Measurements from ENCODE around the gene ASCC1. TPM values are rescaled to one million over a fixed set of nuclear protein-coding genes. Genes with fewer than 3 reads are reported as not detected.
A peak's percentile ranks its signal among the peaks of the same experiment; 100 is the strongest.

ASCC1 gene
- total and polyA plus RNA-seq, 2 donors (not counting 1 experiment from before 2014, with no cell fraction given): 17.9 to 28.1 TPM

DNA sequence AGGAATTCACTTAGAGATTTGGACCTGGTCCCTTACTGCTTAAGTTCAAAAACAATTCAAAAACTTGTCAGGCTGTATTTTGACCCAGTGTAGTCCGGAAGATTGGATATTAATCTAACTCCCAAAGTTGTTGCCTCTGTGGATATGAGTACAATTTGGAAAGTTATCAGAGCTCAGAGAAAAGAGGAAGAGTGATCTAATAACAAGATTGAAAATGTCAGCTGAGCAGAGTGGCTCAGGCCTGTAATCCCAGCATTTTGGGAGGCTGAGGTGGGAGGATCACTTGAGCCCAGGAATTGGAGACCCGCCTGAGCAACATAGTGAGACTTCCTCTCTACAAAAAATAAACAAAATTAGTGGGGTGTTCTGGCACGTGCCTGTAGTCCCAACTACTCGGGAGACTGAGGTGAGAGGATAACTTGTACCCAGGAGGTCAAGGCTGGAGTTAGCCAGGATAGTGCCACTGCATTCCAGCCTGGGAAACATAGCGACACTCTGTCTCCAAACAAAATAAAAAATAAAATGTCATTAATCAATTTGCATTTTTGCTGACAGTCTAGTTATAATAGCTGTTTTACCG is 3.2 kb upstream of the ASCC1 start:
- H3K4me3 ChIP-seq (ENCODE audit: control extremely low read depth in 1 of 5, extremely low read depth in 1 of 5, insufficient read depth in 1 of 5, low read depth in 2 of 5, low read length in 4 of 5): peak overlapping the region in 3 of 5 experiments; percentile 20 to 52 (median 41)
- POLR2A ChIA-PET: interaction anchor here (1.2 to 3.4 kb wide), 6 partner anchors 42 to 112 kb away, joined by 3 to 25 read pairs (median 5); partner anchors contain the start of gene DDIT4
- Mint-ChIP-seq H3K27me3 (no peaks in the 10 kb centered on the region), H3K4me1 (peaks cover 62% of the 10 kb centered on the region), H3K27ac (peak overlapping the region; percentile 85), H3K4me3 (peak overlapping the region; percentile 79), H3K9me3 (ENCODE audit: insufficient read depth) (no peaks in the 10 kb centered on the region)
- H3K36me3 ChIP-seq (replicated peaks in 1 of 2; ENCODE audit: control extremely low read depth in 1 of 2, control insufficient read depth in 1 of 2, extremely low read depth in 1 of 2, insufficient read depth in 2 of 2, low read length in 1 of 2): peaks cover 0 to 23% of the 10 kb centered on the region in 2 experiments
- DNase-seq (peak; percentile 28), ATAC-seq (ENCODE audit: low read depth) (no peak)
- peak overlapping the region; percentile 53 for H3K9ac ChIP-seq (ENCODE audit: low read length)
- no peaks in the 10 kb centered on the region for H3K27me3 ChIP-seq (replicated peaks in 1 of 4; ENCODE audit: control extremely low read depth in 1 of 4, control insufficient read depth in 3 of 4, insufficient read depth in 4 of 4, low read length in 3 of 4)
- H3K4me1 ChIP-seq (ENCODE audit: control insufficient read depth in 2 of 2, insufficient read depth in 2 of 2, low read length in 2 of 2): peaks cover 56 to 74% of the 10 kb centered on the region in 2 donors
- H4K20me1 ChIP-seq (ENCODE audit: control insufficient read depth, insufficient read depth, low read length, poor library complexity, severe bottlenecking): peaks cover 23% of the 10 kb centered on the region
- peaks cover 86% of the 10 kb centered on the region for H3K79me2 ChIP-seq (ENCODE audit: control insufficient read depth, insufficient read depth, low read length)
- intact Hi-C loops (cut with micrococcal nuclease): loop anchor here (5.0 kb wide), 4 partner anchors 43 to 473 kb away; partner anchors contain the start of genes MCU and MICU1
- H3K27ac ChIP-seq (ENCODE audit: low read length in 2 of 2): peak overlapping the region; percentile 60 to 72
- WGBS (ENCODE audit: insufficient coverage): no CpG with 5 or more reads among the region's 6 CpGs
- H2AFZ ChIP-seq (ENCODE audit: insufficient read depth, low read depth, low read length, poor library complexity, severe bottlenecking): no peak overlapping the region
- peak overlapping the region; percentile 74 for H3K4me2 ChIP-seq (replicated peaks; ENCODE audit: low read depth, low read length, poor library complexity, severe bottlenecking)
- TF ChIP-seq EZH2 (IDR thresholded peaks at IDR 0.05; ENCODE audit: borderline replicate concordance, insufficient read depth, low read depth, low read length, poor library complexity, severe bottlenecking): no peak
- TF ChIP-seq CTCF (IDR thresholded peaks at IDR 0.05): no peak
- CTCF ChIA-PET: interaction anchor here (0.6 to 13.3 kb wide), 13 partner anchors 9 to 170 kb away, joined by 3 to 170 read pairs (median 5); no protein-coding TSS in a partner anchor
- no peaks in the 10 kb centered on the region for H3K9me3 ChIP-seq (ENCODE audit: control extremely low read depth in 1 of 3, control insufficient read depth in 2 of 3, insufficient read depth in 1 of 3, low read length in 2 of 3)

DNA sequence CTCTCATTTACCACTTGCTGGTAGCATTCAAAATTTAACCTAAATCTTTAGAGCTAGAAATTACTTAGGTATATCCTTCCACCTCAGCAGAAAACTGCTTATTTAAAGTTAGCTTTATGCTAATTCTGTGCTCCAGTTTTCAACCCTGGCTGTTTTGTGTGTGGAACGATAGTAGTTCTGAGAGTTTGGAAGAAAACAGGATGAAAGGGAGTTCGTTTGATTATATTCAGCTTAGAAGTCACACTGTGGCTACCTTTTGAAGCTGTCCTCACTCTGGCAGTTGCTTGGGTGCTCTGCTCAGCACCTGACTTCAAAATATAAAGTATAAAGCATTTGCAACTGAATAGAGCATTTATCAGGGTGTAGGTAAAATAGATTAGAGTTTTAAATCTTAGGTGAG is 2.6 kb upstream of the ASCC1 start:
- TF ChIP-seq EZH2 (IDR thresholded peaks at IDR 0.05; ENCODE audit: borderline replicate concordance, insufficient read depth, low read depth, low read length, poor library complexity, severe bottlenecking): no peak
- H4K20me1 ChIP-seq (ENCODE audit: control insufficient read depth, insufficient read depth, low read length, poor library complexity, severe bottlenecking): peaks cover 20% of the 10 kb centered on the region
- H3K9me3 ChIP-seq (ENCODE audit: control extremely low read depth in 1 of 3, control insufficient read depth in 2 of 3, insufficient read depth in 1 of 3, low read length in 2 of 3): no peaks in the 10 kb centered on the region
- peak overlapping the region; percentile 60 to 72 for H3K27ac ChIP-seq (ENCODE audit: low read length in 2 of 2)
- Mint-ChIP-seq H3K9me3 (ENCODE audit: insufficient read depth) (no peaks in the 10 kb centered on the region), H3K4me1 (peaks cover 58% of the 10 kb centered on the region), H3K4me3 (peak overlapping the region; percentile 79), H3K27me3 (no peaks in the 10 kb centered on the region), H3K27ac (peak overlapping the region; percentile 85)
- peaks cover 86% of the 10 kb centered on the region for H3K79me2 ChIP-seq (ENCODE audit: control insufficient read depth, insufficient read depth, low read length)
- H3K27me3 ChIP-seq (replicated peaks in 1 of 4; ENCODE audit: control extremely low read depth in 1 of 4, control insufficient read depth in 3 of 4, insufficient read depth in 4 of 4, low read length in 3 of 4): no peaks in the 10 kb centered on the region
- intact Hi-C loops (cut with micrococcal nuclease): loop anchor here (1.0 to 5.0 kb wide), 8 partner anchors 30 to 474 kb away; partner anchors contain the start of genes MCU and MICU1
- peaks cover 50 to 68% of the 10 kb centered on the region in 2 donors for H3K4me1 ChIP-seq (ENCODE audit: control insufficient read depth in 2 of 2, insufficient read depth in 2 of 2, low read length in 2 of 2)
- ATAC-seq (ENCODE audit: low read depth): no peak
- H2AFZ ChIP-seq (ENCODE audit: insufficient read depth, low read depth, low read length, poor library complexity, severe bottlenecking): no peak overlapping the region
- 23% methylated on average over 2 of the region's 2 CpGs for WGBS (ENCODE audit: insufficient coverage)
- ChIA-PET CTCF (interaction anchor here (0.6 to 13.3 kb wide), 15 partner anchors 10 to 170 kb away, joined by 3 to 170 read pairs (median 4); no protein-coding TSS in a partner anchor), POLR2A (interaction anchor here (0.6 to 3.4 kb wide), 10 partner anchors 42 to 216 kb away, joined by 3 to 25 read pairs (median 4); partner anchors contain the start of gene DDIT4)
- peak overlapping the region; percentile 53 for H3K9ac ChIP-seq (ENCODE audit: low read length)
- H3K36me3 ChIP-seq (replicated peaks in 1 of 2; ENCODE audit: control extremely low read depth in 1 of 2, control insufficient read depth in 1 of 2, extremely low read depth in 1 of 2, insufficient read depth in 2 of 2, low read length in 1 of 2): peaks cover 0 to 17% of the 10 kb centered on the region in 2 experiments
- peak overlapping the region in 4 of 5 experiments; percentile 1 to 52 (median 30) for H3K4me3 ChIP-seq (ENCODE audit: control extremely low read depth in 1 of 5, extremely low read depth in 1 of 5, insufficient read depth in 1 of 5, low read depth in 2 of 5, low read length in 4 of 5)
- DNase-seq: no peak
- H3K4me2 ChIP-seq (replicated peaks; ENCODE audit: low read depth, low read length, poor library complexity, severe bottlenecking): peak overlapping the region; percentile 74
